Measurements from ENCODE around the gene HIC1.

The HIC1 gene

DNA sequence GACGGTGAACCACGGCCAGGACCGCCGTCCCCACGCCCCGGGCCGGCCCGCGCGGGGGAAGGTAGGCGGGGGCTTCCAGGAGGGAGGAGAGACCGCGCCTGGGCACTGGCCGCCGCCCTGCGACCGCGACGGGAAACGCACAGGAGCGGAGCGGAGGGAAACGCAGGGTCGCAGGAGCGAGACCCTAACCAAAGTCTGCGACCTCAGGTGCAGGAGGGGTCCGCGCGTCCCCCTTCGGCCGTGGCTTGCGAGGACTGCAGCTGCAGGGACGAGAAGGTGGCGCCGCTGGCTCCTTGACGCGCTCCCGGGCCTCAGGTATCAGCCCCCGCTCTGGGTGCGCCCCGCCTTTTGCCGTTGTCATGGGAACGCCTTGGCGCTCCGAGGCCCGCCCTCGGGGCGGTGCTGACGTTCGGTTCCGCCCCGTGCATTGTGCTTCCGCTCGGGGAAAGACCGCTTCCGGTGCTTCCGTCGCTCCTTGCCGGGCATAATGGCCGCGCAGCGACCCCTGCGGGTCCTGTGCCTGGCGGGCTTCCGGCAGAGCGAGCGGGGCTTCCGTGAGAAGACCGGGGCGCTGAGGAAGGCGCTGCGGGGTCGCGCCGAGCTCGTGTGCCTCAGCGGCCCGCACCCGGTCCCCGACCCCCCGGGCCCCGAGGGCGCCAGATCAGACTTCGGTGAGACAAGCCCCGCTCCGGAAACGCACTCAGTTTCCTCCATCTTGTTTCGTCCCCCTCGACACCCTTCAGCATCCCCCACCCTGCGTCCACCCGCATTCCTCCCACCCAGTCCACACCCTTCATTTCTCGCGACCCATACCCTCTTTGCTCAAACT is 13.1 kb upstream of the HIC1 start, which contains the start of gene OVCA2:
Gene OVCA2, plus strand, starts transcription at position 462 of the 829 bp plus-strand sequence. Its CDS starts 26 bp downstream, at position 488.
- Histone ChIP-seq H3F3A (ENCODE audit: insufficient read depth) (no peaks in the 10 kb centered on the region; the same call in 1 of the 2 replicates), H3K4me3 (ENCODE audit: insufficient read depth, low read length, poor library complexity, severe bottlenecking) (peak within 1 kb of the TSS; percentile 64), H3K27ac (ENCODE audit: low read depth, low read length) (peak within 1 kb of the TSS; percentile 39), H3K9me2 (replicated peaks; ENCODE audit: insufficient read depth, low read length) (no peaks in the 10 kb centered on the region), H3K9me3 (ENCODE audit: insufficient read depth, low read length) (no peaks in the 10 kb centered on the region), H3K27me3 (ENCODE audit: low read length) (no peaks in the 10 kb centered on the region), H3K9ac (ENCODE audit: low read length) (peak within 1 kb of the TSS; percentile 75), H3K36me3 (ENCODE audit: low read length) (no peaks in the 10 kb centered on the region), H3K79me2 (ENCODE audit: insufficient read depth, low read length) (peaks cover 6% of the 10 kb centered on the region; the same call in 1 of the 2 replicates), H4K20me1 (ENCODE audit: low read depth, low read length) (no peaks in the 10 kb centered on the region), H3K4me2 (ENCODE audit: low read depth, low read length, poor library complexity, severe bottlenecking) (peak within 1 kb of the TSS; percentile 93), H2AFZ (ENCODE audit: low read depth, low read length, severe bottlenecking) (peak within 1 kb of the TSS; percentile 85)
- TF ChIP-seq, protein P1, sequence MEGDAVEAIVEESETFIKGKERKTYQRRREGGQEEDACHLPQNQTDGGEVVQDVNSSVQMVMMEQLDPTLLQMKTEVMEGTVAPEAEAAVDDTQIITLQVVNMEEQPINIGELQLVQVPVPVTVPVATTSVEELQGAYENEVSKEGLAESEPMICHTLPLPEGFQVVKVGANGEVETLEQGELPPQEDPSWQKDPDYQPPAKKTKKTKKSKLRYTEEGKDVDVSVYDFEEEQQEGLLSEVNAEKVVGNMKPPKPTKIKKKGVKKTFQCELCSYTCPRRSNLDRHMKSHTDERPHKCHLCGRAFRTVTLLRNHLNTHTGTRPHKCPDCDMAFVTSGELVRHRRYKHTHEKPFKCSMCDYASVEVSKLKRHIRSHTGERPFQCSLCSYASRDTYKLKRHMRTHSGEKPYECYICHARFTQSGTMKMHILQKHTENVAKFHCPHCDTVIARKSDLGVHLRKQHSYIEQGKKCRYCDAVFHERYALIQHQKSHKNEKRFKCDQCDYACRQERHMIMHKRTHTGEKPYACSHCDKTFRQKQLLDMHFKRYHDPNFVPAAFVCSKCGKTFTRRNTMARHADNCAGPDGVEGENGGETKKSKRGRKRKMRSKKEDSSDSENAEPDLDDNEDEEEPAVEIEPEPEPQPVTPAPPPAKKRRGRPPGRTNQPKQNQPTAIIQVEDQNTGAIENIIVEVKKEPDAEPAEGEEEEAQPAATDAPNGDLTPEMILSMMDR (IDR thresholded peaks at IDR 0.05; ENCODE audit: insufficient read depth, low read length, poor library complexity, severe bottlenecking): peak; percentile 32
- TF ChIP-seq EZH2phosphoT487 (conservative IDR thresholded peaks at IDR 0.05; ENCODE audit: low read length): no peak

DNA sequence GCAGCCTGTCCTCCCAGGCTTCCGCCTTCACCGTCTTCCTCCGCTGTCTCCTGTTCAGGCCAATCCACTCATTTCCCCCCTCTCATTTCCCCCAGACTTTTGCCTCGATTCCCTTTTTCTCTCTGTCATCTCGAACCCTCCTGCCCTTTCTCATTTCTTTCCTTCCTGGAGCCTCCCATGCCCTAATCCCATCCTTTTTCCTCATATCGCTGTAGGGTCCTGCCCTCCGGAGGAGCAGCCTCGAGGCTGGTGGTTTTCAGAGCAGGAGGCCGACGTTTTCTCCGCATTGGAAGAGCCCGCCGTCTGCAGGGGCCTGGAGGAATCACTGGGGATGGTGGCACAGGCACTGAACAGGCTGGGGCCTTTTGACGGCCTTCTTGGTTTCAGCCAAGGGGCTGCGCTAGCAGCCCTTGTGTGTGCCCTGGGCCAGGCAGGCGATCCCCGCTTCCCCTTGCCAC is 12.5 kb upstream of the HIC1 start:
- no peaks in the 10 kb centered on the region for H3K36me3 ChIP-seq (ENCODE audit: low read length)
- H3K79me2 ChIP-seq (ENCODE audit: insufficient read depth, low read length): peaks cover 6% of the 10 kb centered on the region; the same call in 1 of the 2 replicates
- peak overlapping the region; percentile 64 for H3K4me3 ChIP-seq (ENCODE audit: insufficient read depth, low read length, poor library complexity, severe bottlenecking)
- H3K9me3 ChIP-seq (ENCODE audit: insufficient read depth, low read length): no peaks in the 10 kb centered on the region
- TF ChIP-seq, protein P1 (IDR thresholded peaks at IDR 0.05; ENCODE audit: insufficient read depth, low read length, poor library complexity, severe bottlenecking): no peak
- peak overlapping the region; percentile 75 for H3K9ac ChIP-seq (ENCODE audit: low read length)
- H3K9me2 ChIP-seq (replicated peaks; ENCODE audit: insufficient read depth, low read length): no peaks in the 10 kb centered on the region
- peak overlapping the region; percentile 39 for H3K27ac ChIP-seq (ENCODE audit: low read depth, low read length)
- H3K4me2 ChIP-seq (ENCODE audit: low read depth, low read length, poor library complexity, severe bottlenecking): peak overlapping the region; percentile 93
- no peaks in the 10 kb centered on the region for H3K27me3 ChIP-seq (ENCODE audit: low read length)
- H4K20me1 ChIP-seq (ENCODE audit: low read depth, low read length): no peaks in the 10 kb centered on the region
- no peaks in the 10 kb centered on the region; the same call in 1 of the 2 replicates for H3F3A ChIP-seq (ENCODE audit: insufficient read depth)
- H2AFZ ChIP-seq (ENCODE audit: low read depth, low read length, severe bottlenecking): peak overlapping the region; percentile 85

DNA sequence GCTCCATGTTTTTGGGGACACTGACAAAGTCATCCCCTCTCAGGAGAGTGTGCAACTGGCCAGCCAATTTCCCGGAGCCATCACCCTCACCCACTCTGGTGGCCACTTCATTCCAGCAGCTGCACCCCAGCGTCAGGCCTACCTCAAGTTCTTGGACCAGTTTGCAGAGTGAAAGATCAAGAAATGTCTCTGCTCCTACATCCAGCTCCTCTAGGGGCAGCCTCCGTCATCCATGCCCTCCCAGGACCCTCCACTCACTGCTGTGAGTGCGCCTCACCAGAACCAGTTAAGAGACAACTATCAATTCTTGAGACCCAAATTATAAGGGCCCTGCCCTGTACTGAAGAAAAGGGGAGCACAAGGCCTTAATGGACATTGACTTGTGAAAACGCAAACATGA is 12.0 kb upstream of the HIC1 start:
- Histone ChIP-seq H3K27me3 (ENCODE audit: low read length) (no peaks in the 10 kb centered on the region), H3K27ac (ENCODE audit: low read depth, low read length) (no peak overlapping the region), H3K9me2 (replicated peaks; ENCODE audit: insufficient read depth, low read length) (no peaks in the 10 kb centered on the region), H3F3A (ENCODE audit: insufficient read depth) (no peaks in the 10 kb centered on the region; the same call in 1 of the 2 replicates), H4K20me1 (ENCODE audit: low read depth, low read length) (no peaks in the 10 kb centered on the region), H2AFZ (ENCODE audit: low read depth, low read length, severe bottlenecking) (no peak overlapping the region), H3K9ac (ENCODE audit: low read length) (peak overlapping the region; percentile 75), H3K9me3 (ENCODE audit: insufficient read depth, low read length) (no peaks in the 10 kb centered on the region), H3K4me3 (ENCODE audit: insufficient read depth, low read length, poor library complexity, severe bottlenecking) (peak overlapping the region; percentile 64), H3K36me3 (ENCODE audit: low read length) (no peaks in the 10 kb centered on the region), H3K79me2 (ENCODE audit: insufficient read depth, low read length) (peaks cover 6% of the 10 kb centered on the region; the same call in 1 of the 2 replicates), H3K4me2 (ENCODE audit: low read depth, low read length, poor library complexity, severe bottlenecking) (peak overlapping the region; percentile 93)
- no peak for TF ChIP-seq EZH2phosphoT487 (conservative IDR thresholded peaks at IDR 0.05; ENCODE audit: low read length)
- TF ChIP-seq, protein P1 (IDR thresholded peaks at IDR 0.05; ENCODE audit: insufficient read depth, low read length, poor library complexity, severe bottlenecking): no peak

Data from SU-DHL-6 (cell line).